ENCODE data around the gene ATAD2B. TPM values are rescaled to one million over a fixed set of nuclear protein-coding genes. Genes with fewer than 3 reads are reported as not detected.

Gene ATAD2B
- total RNA-seq, 1 experiment from 2014 or later: 19.7 TPM

- no peak overlapping the region for H3K4me3 Mint-ChIP-seq (ENCODE audit: low read depth, unreplicated experiment)
- BruUV-seq (replicated peaks): no TSS peak
- TF ChIP-seq CTCF (IDR thresholded peaks at IDR 0.05; ENCODE audit: unreplicated experiment): no peak
- no peaks in the 10 kb centered on the region for H3K9me3 Mint-ChIP-seq (ENCODE audit: low read depth, unreplicated experiment)
- CTCF ChIA-PET: interaction anchor here (0.6 to 0.9 kb wide), 2 partner anchors 21 to 284 kb away, joined by 3 read pairs; no protein-coding TSS in a partner anchor
- H3K27me3 Mint-ChIP-seq (ENCODE audit: unreplicated experiment): no peaks in the 10 kb centered on the region
- H3K4me1 Mint-ChIP-seq (ENCODE audit: low read depth, unreplicated experiment): peaks cover 20% of the 10 kb centered on the region
- H3K36me3 Mint-ChIP-seq (ENCODE audit: insufficient read depth, unreplicated experiment): no peaks in the 10 kb centered on the region
- no peak overlapping the region for H3K27ac Mint-ChIP-seq (ENCODE audit: unreplicated experiment)
- intact Hi-C loops (cut with micrococcal nuclease; ENCODE audit: unreplicated experiment): no loop called here
- no peak for DNase-seq
Measured at GRCh38 chr2:23803264-23803964, 123.5 kb downstream of the ATAD2B start.

- Mint-ChIP-seq H3K9me3 (ENCODE audit: low read depth, unreplicated experiment) (no peaks in the 10 kb centered on the region), H3K27ac (ENCODE audit: unreplicated experiment) (no peak overlapping the region), H3K4me1 (ENCODE audit: low read depth, unreplicated experiment) (peaks cover 20% of the 10 kb centered on the region), H3K36me3 (ENCODE audit: insufficient read depth, unreplicated experiment) (no peaks in the 10 kb centered on the region), H3K4me3 (ENCODE audit: low read depth, unreplicated experiment) (no peak overlapping the region), H3K27me3 (ENCODE audit: unreplicated experiment) (no peaks in the 10 kb centered on the region)
- no peak for DNase-seq
- no TSS peak for BruUV-seq (replicated peaks)
- no peak for TF ChIP-seq CTCF (IDR thresholded peaks at IDR 0.05; ENCODE audit: unreplicated experiment)
- CTCF ChIA-PET: no interaction called here
- intact Hi-C loops (cut with micrococcal nuclease; ENCODE audit: unreplicated experiment): no loop called here
Measured at GRCh38 chr2:23801396-23801795, 125.5 kb downstream of the ATAD2B start.

- Mint-ChIP-seq H3K4me3 (ENCODE audit: low read depth, unreplicated experiment) (no peak overlapping the region), H3K9me3 (ENCODE audit: low read depth, unreplicated experiment) (no peaks in the 10 kb centered on the region), H3K4me1 (ENCODE audit: low read depth, unreplicated experiment) (peaks cover 21% of the 10 kb centered on the region), H3K36me3 (ENCODE audit: insufficient read depth, unreplicated experiment) (peaks cover 1% of the 10 kb centered on the region), H3K27ac (ENCODE audit: unreplicated experiment) (no peak overlapping the region), H3K27me3 (ENCODE audit: unreplicated experiment) (no peaks in the 10 kb centered on the region)
- CTCF ChIA-PET: no interaction called here
- TF ChIP-seq CTCF (IDR thresholded peaks at IDR 0.05; ENCODE audit: unreplicated experiment): no peak
- intact Hi-C loops (cut with micrococcal nuclease; ENCODE audit: unreplicated experiment): no loop called here
- BruUV-seq (replicated peaks): no TSS peak
- no peak for DNase-seq
Measured at GRCh38 chr2:23794234-23794633, 132.7 kb downstream of the ATAD2B start.

- H3K4me3 Mint-ChIP-seq (ENCODE audit: low read depth, unreplicated experiment): no peak overlapping the region
- DNase-seq: no peak
- intact Hi-C loops (cut with micrococcal nuclease; ENCODE audit: unreplicated experiment): no loop called here
- H3K27me3 Mint-ChIP-seq (ENCODE audit: unreplicated experiment): no peaks in the 10 kb centered on the region
- H3K27ac Mint-ChIP-seq (ENCODE audit: unreplicated experiment): no peak overlapping the region
- H3K4me1 Mint-ChIP-seq (ENCODE audit: low read depth, unreplicated experiment): peaks cover 28% of the 10 kb centered on the region
- peaks cover 6% of the 10 kb centered on the region for H3K36me3 Mint-ChIP-seq (ENCODE audit: insufficient read depth, unreplicated experiment)
- CTCF ChIA-PET: no interaction called here
- no TSS peak for BruUV-seq (replicated peaks)
- no peaks in the 10 kb centered on the region for H3K9me3 Mint-ChIP-seq (ENCODE audit: low read depth, unreplicated experiment)
- TF ChIP-seq CTCF (IDR thresholded peaks at IDR 0.05; ENCODE audit: unreplicated experiment): no peak
Measured at GRCh38 chr2:23793476-23793875, 133.4 kb downstream of the ATAD2B start.

Measured in Calu3 (cell line).